ENCODE measurements around the gene MUS81. TPM values are rescaled to one million over a fixed set of nuclear protein-coding genes. Genes with fewer than 3 reads are reported as not detected.

The MUS81 gene
- total RNA-seq, 1 experiment from 2014 or later, result 45.9 TPM

GRCh38 chr11:65844231-65844872, 15.9 kb upstream of the MUS81 start:
- CTCF ChIA-PET, result interaction anchor here (1.2 to 2.2 kb wide), 2 partner anchors 40 to 65 kb away, joined by 6 read pairs; no protein-coding TSS in a partner anchor

More at GRCh38 chr11:65844231-65844872, 15.9 kb upstream of the MUS81 start:
- POLR2A ChIA-PET, result no interaction called here
- no peak overlapping the region for H3K4me3 Mint-ChIP-seq
- DNase-seq (ENCODE audit: low spot score) (no peak), ATAC-seq (no peak)
- no peak for TF ChIP-seq ZNF396 (CRISPR knock-in tag; IDR thresholded peaks at IDR 0.05; ENCODE audit: borderline replicate concordance)
- TF ChIP-seq KAT7 (CRISPR knock-in tag; IDR thresholded peaks at IDR 0.05; ENCODE audit: borderline replicate concordance), result no peak
- no peak for TF ChIP-seq GTF2I (CRISPR knock-in tag; conservative IDR thresholded peaks at IDR 0.05)
- TF ChIP-seq MXD4 (CRISPR knock-in tag; IDR thresholded peaks at IDR 0.05; ENCODE audit: borderline replicate concordance), result no peak
- TF ChIP-seq E2F1 (CRISPR knock-in tag; IDR thresholded peaks at IDR 0.05), result no peak
- TF ChIP-seq FOXJ3 (CRISPR knock-in tag; IDR thresholded peaks at IDR 0.05; ENCODE audit: borderline replicate concordance), result no peak
- no peak for TF ChIP-seq AFF4 (CRISPR knock-in tag; IDR thresholded peaks at IDR 0.05; ENCODE audit: borderline replicate concordance)
- TF ChIP-seq ZNF671 (CRISPR knock-in tag; IDR thresholded peaks at IDR 0.05), result no peak
- TF ChIP-seq E2F4 (CRISPR knock-in tag; IDR thresholded peaks at IDR 0.05; ENCODE audit: borderline replicate concordance, low read depth), result no peak
- TF ChIP-seq ZNF317 (CRISPR knock-in tag; IDR thresholded peaks at IDR 0.05; ENCODE audit: borderline replicate concordance, low read depth), result no peak
- no peak for TF ChIP-seq FOXP1 (CRISPR knock-in tag; IDR thresholded peaks at IDR 0.05; ENCODE audit: borderline replicate concordance)
- no peak for TF ChIP-seq USF2 (CRISPR knock-in tag; IDR thresholded peaks at IDR 0.05)
- TF ChIP-seq ZNF423 (CRISPR knock-in tag; IDR thresholded peaks at IDR 0.05), result no peak
- TF ChIP-seq ZBTB43 (CRISPR knock-in tag; IDR thresholded peaks at IDR 0.05), result no peak
- no peak for TF ChIP-seq IRF2 (CRISPR knock-in tag; IDR thresholded peaks at IDR 0.05; ENCODE audit: borderline replicate concordance, low read depth)
- no peak for TF ChIP-seq ATF3 (CRISPR knock-in tag; conservative IDR thresholded peaks at IDR 0.05)
- no peak for TF ChIP-seq ZNF121 (CRISPR knock-in tag; IDR thresholded peaks at IDR 0.05)
- no peak for TF ChIP-seq MAX (CRISPR knock-in tag; IDR thresholded peaks at IDR 0.05)
- no peaks in the 10 kb centered on the region for H3K36me3 Mint-ChIP-seq
- H3K4me1 Mint-ChIP-seq, result peaks cover 3% of the 10 kb centered on the region
- H3K27me3 Mint-ChIP-seq (ENCODE audit: low read depth), result peaks cover 13% of the 10 kb centered on the region
- no peaks in the 10 kb centered on the region for H3K9me3 Mint-ChIP-seq
- no peak overlapping the region for H3K27ac Mint-ChIP-seq

Data from WTC11 (cell line).